Activated CD8-positive, alpha-beta T cell treated with anti-CD3 and anti-CD28 coated beads for 36 hours (primary cell): Measurements from ENCODE around the gene ZNF436. TPM values are rescaled to one million over a fixed set of nuclear protein-coding genes. Genes with fewer than 3 reads are reported as not detected.

Experiments used
- ATAC-seq: fragments of 200-7000 bp; cut with Tn5 transposase; one replicate; pipeline ENCODE4 v1.10.0; 2021; ENCODE audit warnings: mild to moderate bottlenecking, moderate library complexity
- CTCF ChIA-PET: fragments of 350-600 bp; sonication (Branson Sonifier 250); formaldehyde crosslinking; loops from one replicate; lab custom pipeline; 2021; ENCODE audit warnings: antibody characterized with exemption; lab: Charles Lee
- POLR2A ChIA-PET: fragments of 350-600 bp; sonication (Branson Sonifier 250); formaldehyde crosslinking; loops from one replicate; lab custom pipeline; 2021; ENCODE audit warnings: antibody characterized with exemption; lab: Charles Lee
- DNase-seq: peaks from one replicate; pipeline ENCODE4 v3.0.0-alpha.2; 2020
- H3K27ac Mint-ChIP-seq: one replicate; pipeline ENCODE4 v1.8.0; 2021; ENCODE audit warnings: mild to moderate bottlenecking, mixed read lengths
- H3K27me3 Mint-ChIP-seq: one replicate; pipeline ENCODE4 v1.8.0; 2021; ENCODE audit warnings: mixed read lengths
- H3K36me3 Mint-ChIP-seq: one replicate; pipeline ENCODE4 v1.8.0; 2021; ENCODE audit warnings: low read depth, mixed read lengths
- H3K4me1 Mint-ChIP-seq: one replicate; pipeline ENCODE4 v1.8.0; 2021; ENCODE audit warnings: low read depth, mixed read lengths
- H3K4me3 Mint-ChIP-seq: one replicate; pipeline ENCODE4 v1.8.0; 2021; ENCODE audit warnings: mild to moderate bottlenecking, moderate library complexity, mixed read lengths
- H3K9me3 Mint-ChIP-seq: one replicate; pipeline ENCODE4 v1.8.0; 2021; ENCODE audit warnings: mixed read lengths
- CTCF ChIP-seq: fragments of 200-600 bp; IDR thresholded peaks from one replicate; pipeline ENCODE4 v1.8.0; 2022; ENCODE audit warnings: antibody characterized with exemption, mild to moderate bottlenecking
- intact Hi-C: fragments of 100-400 bp; cut with micrococcal nuclease; formaldehyde crosslinking; loops from one replicate; pipeline ENCODE4 v1.10.0; 2022
- total RNA-seq, 2 experiments: library from RNA; stranded (reverse); gene quantifications; one replicate each; pipeline ENCODE4 v1.2.3, GENCODE V29; 2021

The ZNF436 gene
- total RNA-seq, 2 experiments from 2014 or later: 5.8 to 7.2 TPM

GRCh38 chr1:23344111-23344986 lies 25.3 kb downstream of the ZNF436 start, which contains the start of gene HNRNPR:
HNRNPR (minus strand) TSS chr1:23344284; CDS start chr1:23341008, 3,276 bp downstream.
- peaks cover 31% of the 10 kb centered on the region for H3K36me3 Mint-ChIP-seq
- peak; percentile 97 for ATAC-seq
- POLR2A ChIA-PET: interaction anchor here (0.6 to 4.2 kb wide), 22 partner anchors 9 to 265 kb away, joined by 3 to 44 read pairs (median 5); partner anchors contain the start of gene ZNF436
- peak within 1 kb of the TSS; percentile 98 for H3K27ac Mint-ChIP-seq
- CTCF ChIA-PET: interaction anchor here (0.7 to 1.8 kb wide), 9 partner anchors 13 to 288 kb away, joined by 3 to 18 read pairs (median 5); no protein-coding TSS in a partner anchor
- no peaks in the 10 kb centered on the region for H3K27me3 Mint-ChIP-seq
- no peak for TF ChIP-seq CTCF
- intact Hi-C loops: loop anchor here (2.0 kb wide), 1 partner anchor 24 kb away; the partner anchor contains the start of gene ZNF436
- H3K4me3 Mint-ChIP-seq: peak within 1 kb of the TSS; percentile 93
- peaks cover 37% of the 10 kb centered on the region for H3K4me1 Mint-ChIP-seq
- DNase-seq: peak; percentile 100
- no peaks in the 10 kb centered on the region for H3K9me3 Mint-ChIP-seq

- H3K36me3 Mint-ChIP-seq: peaks cover 34% of the 10 kb centered on the region
- peak overlapping the region; percentile 97 for H3K27ac Mint-ChIP-seq
- no peaks in the 10 kb centered on the region for H3K9me3 Mint-ChIP-seq
- POLR2A ChIA-PET: interaction anchor here (0.6 to 4.2 kb wide), 15 partner anchors 10 to 215 kb away, joined by 3 to 44 read pairs (median 5); partner anchors contain the start of gene ZNF436
- intact Hi-C loops: loop anchor here (2.0 kb wide), 1 partner anchor 25 kb away; the partner anchor contains the start of gene ZNF436
- peak; percentile 74 for DNase-seq
- H3K4me3 Mint-ChIP-seq: peak overlapping the region; percentile 93
- TF ChIP-seq CTCF: no peak
- CTCF ChIA-PET: interaction anchor here (0.9 to 1.8 kb wide), 6 partner anchors 14 to 287 kb away, joined by 3 to 18 read pairs (median 6); no protein-coding TSS in a partner anchor
- no peaks in the 10 kb centered on the region for H3K27me3 Mint-ChIP-seq
- peaks cover 45% of the 10 kb centered on the region for H3K4me1 Mint-ChIP-seq
- ATAC-seq: peak; percentile 0
Observed at GRCh38 chr1:23343221-23344110, 26.2 kb downstream of the ZNF436 start.

DNA sequence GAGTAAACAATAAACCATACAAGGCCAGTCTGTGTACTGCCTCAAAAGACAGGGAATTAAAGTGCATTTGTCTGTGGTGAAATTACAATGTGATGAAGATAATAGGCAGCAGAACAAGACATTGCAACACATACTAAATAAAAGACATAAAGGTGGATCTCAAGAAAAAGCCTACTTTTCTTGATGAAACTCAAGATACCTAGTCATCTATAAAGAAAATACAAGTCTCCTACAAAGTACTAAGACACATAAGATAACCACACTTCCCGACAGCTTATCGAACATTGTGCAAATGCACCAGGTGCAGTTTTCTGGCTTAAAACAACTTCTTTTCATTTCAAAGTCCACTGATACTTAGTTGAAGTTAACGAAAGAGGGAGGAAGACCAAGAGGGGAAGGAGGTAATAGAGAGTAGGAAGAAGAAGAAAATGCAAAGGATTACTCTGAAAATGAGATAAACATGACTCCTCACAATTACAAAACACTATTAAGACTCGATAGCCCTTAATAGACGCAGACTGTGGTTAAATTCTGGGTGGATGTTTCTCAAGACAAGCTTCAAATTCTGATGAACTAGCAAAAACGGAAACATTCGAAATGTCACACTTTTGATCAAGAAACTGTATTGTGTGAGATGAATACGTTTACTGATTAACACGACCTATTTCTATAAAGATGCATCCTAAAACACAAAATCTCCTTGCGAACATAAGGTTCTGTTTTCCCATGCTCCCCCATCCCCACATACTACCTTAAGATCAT lies 27.5 kb downstream of the ZNF436 start:
- Mint-ChIP-seq H3K27ac (peak overlapping the region; percentile 97), H3K27me3 (no peaks in the 10 kb centered on the region), H3K36me3 (peaks cover 45% of the 10 kb centered on the region), H3K9me3 (no peaks in the 10 kb centered on the region), H3K4me1 (peaks cover 54% of the 10 kb centered on the region), H3K4me3 (peak overlapping the region; percentile 93)
- CTCF ChIA-PET: interaction anchor here (0.9 to 1.9 kb wide), 2 partner anchors 61 to 198 kb away, joined by 3 to 8 read pairs; no protein-coding TSS in a partner anchor
- POLR2A ChIA-PET: interaction anchor here (1.2 to 2.6 kb wide), 4 partner anchors 11 to 80 kb away, joined by 3 to 11 read pairs (median 6); no protein-coding TSS in a partner anchor
- intact Hi-C loops: no loop called here
- no peak for DNase-seq
- ATAC-seq: no peak
- no peak for TF ChIP-seq CTCF

- DNase-seq: no peak
- H3K27ac Mint-ChIP-seq: peak overlapping the region; percentile 97
- ChIA-PET CTCF (interaction anchor here (1.7 to 2.4 kb wide), 2 partner anchors 28 to 64 kb away, joined by 7 read pairs; no protein-coding TSS in a partner anchor), POLR2A (interaction anchor here (0.9 to 2.3 kb wide), 6 partner anchors 11 to 138 kb away, joined by 3 to 6 read pairs (median 3); no protein-coding TSS in a partner anchor)
- peaks cover 52% of the 10 kb centered on the region for H3K4me1 Mint-ChIP-seq
- intact Hi-C loops: no loop called here
- peak overlapping the region; percentile 41 for H3K4me3 Mint-ChIP-seq
- ATAC-seq: no peak
- no peaks in the 10 kb centered on the region for H3K27me3 Mint-ChIP-seq
- no peak for TF ChIP-seq CTCF
- H3K9me3 Mint-ChIP-seq: no peaks in the 10 kb centered on the region
- peaks cover 56% of the 10 kb centered on the region for H3K36me3 Mint-ChIP-seq
Observed at GRCh38 chr1:23339632-23340031, 30.0 kb downstream of the ZNF436 start.
